ENCODE results near the gene CNOT9. TPM values are rescaled to one million over a fixed set of nuclear protein-coding genes. Genes with fewer than 3 reads are reported as not detected.
A peak's percentile ranks its signal among the peaks of the same experiment; 100 is the strongest.

CNOT9 gene
- polyA plus RNA-seq, 3 donors = 14.5 to 21.5 (median 18.4) TPM

DNA sequence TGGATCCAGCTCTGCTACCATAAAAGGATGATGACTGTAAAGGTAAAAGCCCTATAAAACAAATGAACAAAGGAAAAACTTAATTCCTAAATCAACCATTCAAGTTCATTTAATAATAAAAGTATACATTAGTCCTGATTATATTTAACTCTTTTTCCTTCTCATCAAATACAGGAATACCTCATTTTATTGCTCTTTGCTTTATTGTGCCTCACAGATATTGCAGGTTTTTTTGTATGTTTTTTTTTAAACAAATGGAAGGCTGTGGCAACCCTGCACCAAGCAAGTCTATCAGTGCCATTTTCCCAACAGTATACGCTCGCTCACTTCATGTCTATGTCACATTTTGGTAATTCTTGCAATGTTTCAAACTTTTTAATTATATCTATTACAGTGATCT lies 38.6 kb upstream of the CNOT9 start:
- H3K4me1 ChIP-seq (ENCODE audit: control insufficient read depth in 1 of 2, insufficient read depth in 2 of 2, low read length in 2 of 2) = no peaks in the 10 kb centered on the region
- TF ChIP-seq CTCF (IDR thresholded peaks at IDR 0.05) = no peak
- Mint-ChIP-seq H3K4me3 (no peak overlapping the region), H3K9me3 (peaks cover 1 to 9% (median 6%) of the 10 kb centered on the region in 7 donors), H3K27ac (no peak overlapping the region), H3K36me3 (peaks cover 67 to 84% of the 10 kb centered on the region in 2 donors), H3K27me3 (ENCODE audit: low read depth in 3 of 3) (no peaks in the 10 kb centered on the region), H3K4me1 (no peaks in the 10 kb centered on the region)
- H3K79me2 ChIP-seq (ENCODE audit: insufficient read depth, low read length) = no peaks in the 10 kb centered on the region
- peaks cover 39 to 91% of the 10 kb centered on the region in 2 donors for H3K36me3 ChIP-seq (replicated peaks in 1 of 2; ENCODE audit: control insufficient read depth in 1 of 2, insufficient read depth in 2 of 2, low read length in 2 of 2)
- no peak overlapping the region for H3K9ac ChIP-seq (ENCODE audit: insufficient read depth, low read length, poor library complexity, severe bottlenecking)
- H3K9me3 ChIP-seq (replicated peaks in 1 of 2; ENCODE audit: control insufficient read depth in 1 of 2, insufficient read depth in 1 of 2, low read length in 2 of 2) = peaks cover 0 to 3% of the 10 kb centered on the region in 2 donors
- intact Hi-C loops (cut with micrococcal nuclease) = no loop called here
- WGBS (ENCODE audit: insufficient coverage) = no CpG with 5 or more reads among the region's 2 CpGs
- no peak overlapping the region for H3K4me3 ChIP-seq (replicated peaks in 1 of 3; ENCODE audit: low read depth in 2 of 3, low read length in 3 of 3)
- no peak overlapping the region for H3K27ac ChIP-seq (ENCODE audit: low read depth in 1 of 2, low read length in 2 of 2)
- H3K27me3 ChIP-seq (ENCODE audit: control insufficient read depth in 2 of 2, insufficient read depth in 2 of 2, low read length in 2 of 2) = no peaks in the 10 kb centered on the region
- no peaks in the 10 kb centered on the region for H4K20me1 ChIP-seq (ENCODE audit: insufficient read depth, low read length)
- H2AFZ ChIP-seq (ENCODE audit: insufficient read depth, low read depth, low read length, poor library complexity, severe bottlenecking) = no peak overlapping the region
- no peak overlapping the region for H3K4me2 ChIP-seq (replicated peaks; ENCODE audit: extremely low read depth, low read length, poor library complexity, severe bottlenecking)
- no peak for DNase-seq

DNA sequence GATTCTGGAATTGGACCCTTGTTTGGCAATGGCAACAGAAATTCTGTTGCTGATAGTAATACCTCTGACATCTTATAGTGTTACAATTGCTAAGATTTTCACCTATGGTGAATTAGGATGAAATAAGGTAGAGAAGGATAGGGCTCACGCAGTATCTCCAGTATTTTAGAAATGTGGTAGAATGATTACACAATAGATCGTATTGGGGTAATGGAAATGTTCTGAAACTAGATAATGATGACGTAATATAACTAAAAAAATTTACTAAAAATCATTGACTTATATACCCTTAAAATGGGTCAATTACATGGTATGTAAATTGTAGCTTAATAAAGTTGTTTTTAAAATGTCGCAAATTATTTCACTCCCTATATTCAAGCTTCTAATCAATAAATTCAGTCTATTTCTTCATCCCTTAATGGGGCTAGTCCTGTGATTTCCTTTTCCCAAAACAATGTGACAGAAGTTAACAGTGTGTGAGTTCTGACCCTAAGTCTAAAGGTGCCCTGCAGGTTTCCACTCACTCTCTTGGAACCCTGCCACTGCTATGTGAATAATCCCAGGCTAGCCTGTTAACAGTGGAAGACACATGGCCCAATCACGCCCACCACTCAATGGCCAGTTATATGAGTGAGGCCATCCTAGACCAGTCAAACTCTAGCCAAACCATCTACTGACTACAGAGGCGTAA lies 31.7 kb upstream of the CNOT9 start:
- Histone ChIP-seq H3K4me1 (ENCODE audit: control insufficient read depth in 1 of 2, insufficient read depth in 2 of 2, low read length in 2 of 2) (no peaks in the 10 kb centered on the region), H3K27ac (ENCODE audit: low read depth in 1 of 2, low read length in 2 of 2) (no peak overlapping the region), H3K4me3 (replicated peaks in 1 of 3; ENCODE audit: low read depth in 2 of 3, low read length in 3 of 3) (no peak overlapping the region), H3K36me3 (replicated peaks in 1 of 2; ENCODE audit: control insufficient read depth in 1 of 2, insufficient read depth in 2 of 2, low read length in 2 of 2) (peaks cover 44 to 94% of the 10 kb centered on the region in 2 donors), H4K20me1 (ENCODE audit: insufficient read depth, low read length) (no peaks in the 10 kb centered on the region), H3K27me3 (ENCODE audit: control insufficient read depth in 2 of 2, insufficient read depth in 2 of 2, low read length in 2 of 2) (no peaks in the 10 kb centered on the region), H3K4me2 (replicated peaks; ENCODE audit: extremely low read depth, low read length, poor library complexity, severe bottlenecking) (no peak overlapping the region), H3K9me3 (replicated peaks in 1 of 2; ENCODE audit: control insufficient read depth in 1 of 2, insufficient read depth in 1 of 2, low read length in 2 of 2) (no peaks in the 10 kb centered on the region), H3K9ac (ENCODE audit: insufficient read depth, low read length, poor library complexity, severe bottlenecking) (no peak overlapping the region), H3K79me2 (ENCODE audit: insufficient read depth, low read length) (no peaks in the 10 kb centered on the region), H2AFZ (ENCODE audit: insufficient read depth, low read depth, low read length, poor library complexity, severe bottlenecking) (no peak overlapping the region)
- H3K27me3 Mint-ChIP-seq (ENCODE audit: low read depth in 3 of 3) = no peaks in the 10 kb centered on the region
- no peak for DNase-seq
- H3K9me3 Mint-ChIP-seq = no peaks in the 10 kb centered on the region
- TF ChIP-seq CTCF (IDR thresholded peaks at IDR 0.05) = no peak
- intact Hi-C loops (cut with micrococcal nuclease) = no loop called here
- H3K36me3 Mint-ChIP-seq = peaks cover 50 to 60% of the 10 kb centered on the region in 2 donors
- peaks cover 2% of the 10 kb centered on the region for H3K4me1 Mint-ChIP-seq
- H3K4me3 Mint-ChIP-seq = no peak overlapping the region
- H3K27ac Mint-ChIP-seq = peak overlapping the region in 2 of 7 donors; percentile 7 to 8
- no CpG with 5 or more reads among the region's 6 CpGs for WGBS (ENCODE audit: insufficient coverage)
